NCI-H524 (cell line): ENCODE data around the gene DTX2.
A peak's percentile ranks its signal among the peaks of the same experiment; 100 is the strongest.
"Not testable (repeated sequence)": the region's sequence is repeated elsewhere in the genome, so short reads cannot be mapped to it uniquely, and the experiment has no call there.

ENCODE experiments used
- DNase-seq, 2 experiments: peaks; one replicate each; lab custom pipeline; 2025; lab: John Stamatoyannopoulos, UW

DTX2 gene

GRCh38 chr7:76492139-76492538, 30.6 kb downstream of the DTX2 start:
- not testable (repeated sequence) for DNase-seq

- not testable (repeated sequence) for DNase-seq
Observed at GRCh38 chr7:76495717-76496116, 34.2 kb downstream of the DTX2 start.

- DNase-seq, result not testable (repeated sequence)
Observed at GRCh38 chr7:76497918-76498582, 36.5 kb downstream of the DTX2 start.

GRCh38 chr7:76498583-76499200, 37.2 kb downstream of the DTX2 start:
- DNase-seq, result not testable (repeated sequence)

- not testable (repeated sequence) for DNase-seq
Observed at GRCh38 chr7:76499201-76499923, 37.9 kb downstream of the DTX2 start.

- DNase-seq, result not testable (repeated sequence)
Observed at GRCh38 chr7:76499924-76500241, 38.4 kb downstream of the DTX2 start.

GRCh38 chr7:76502224-76502623, 40.7 kb downstream of the DTX2 start:
- not testable (repeated sequence) for DNase-seq

GRCh38 chr7:76502836-76503235, 41.3 kb downstream of the DTX2 start:
- DNase-seq, result not testable (repeated sequence)

- not testable (repeated sequence) for DNase-seq
Observed at GRCh38 chr7:76503244-76503643, 41.7 kb downstream of the DTX2 start.

- DNase-seq, result not testable (repeated sequence)
Observed at GRCh38 chr7:76504351-76505167, 43.0 kb downstream of the DTX2 start.

GRCh38 chr7:76505168-76506080, 43.9 kb downstream of the DTX2 start:
- no peak for DNase-seq

- no peak for DNase-seq
Observed at GRCh38 chr7:76506081-76506440, 44.6 kb downstream of the DTX2 start.

- DNase-seq, result not testable (repeated sequence)
Observed at GRCh38 chr7:76506643-76507042, 45.1 kb downstream of the DTX2 start.

GRCh38 chr7:76507723-76508406, 46.4 kb downstream of the DTX2 start:
- no peak for DNase-seq

- peak in 1 of 2 experiments; percentile 70 for DNase-seq
Observed at GRCh38 chr7:76509931-76510877, 48.7 kb downstream of the DTX2 start, which contains the start of gene UPK3B. UPK3B (plus strand) TSS chr7:76510552; CDS start chr7:76510653, 101 bp downstream.

GRCh38 chr7:76511200-76511910, 49.8 kb downstream of the DTX2 start:
- not testable (repeated sequence) for DNase-seq

- not testable (repeated sequence) for DNase-seq
Observed at GRCh38 chr7:76511911-76512885, 50.7 kb downstream of the DTX2 start.
